H1 (cell line): ENCODE results near the gene ZSCAN18. TPM values are rescaled to one million over a fixed set of nuclear protein-coding genes. Genes with fewer than 3 reads are reported as not detected.

ENCODE experiments used
- CBX8 ChIP-seq: fragments of 300-800, 300-1000 bp; sonication (generic); IDR thresholded peaks from 2 replicates; pipeline ENCODE4 v1.7.1; 2016; ENCODE audit warnings: low read depth, low read length, borderline replicate concordance
- CHD1 ChIP-seq: IDR thresholded peaks from 2 replicates; pipeline ENCODE4 v1.6.1; 2012; ENCODE audit warnings: low read depth, low read length, improper control_type of control experiment
- CHD7 ChIP-seq: fragments of 300-600 bp; sonication (generic); IDR thresholded peaks from 2 replicates; pipeline ENCODE4 v1.7.1; 2012; ENCODE audit warnings: low read length, moderate library complexity, mild to moderate bottlenecking, inconsistent platforms; ENCODE audit not compliant: insufficient replicate concordance
- NANOG ChIP-seq: IDR thresholded peaks from 2 replicates; pipeline ENCODE4 v1.6.1; 2011; ENCODE audit warnings: low read length, low read depth, mild to moderate bottlenecking, inconsistent platforms; ENCODE audit not compliant: insufficient read depth, poor library complexity, severe bottlenecking
- NRF1 ChIP-seq: IDR thresholded peaks from 2 replicates; pipeline ENCODE4 v1.6.1; 2011; ENCODE audit warnings: mild to moderate bottlenecking, low read depth, low read length, improper control_type of control experiment
- POU5F1 ChIP-seq: IDR thresholded peaks from 2 replicates; pipeline ENCODE4 v1.6.1; 2011; ENCODE audit warnings: low read depth, mild to moderate bottlenecking, low read length, moderate library complexity
- RBBP5 ChIP-seq: IDR thresholded peaks from 2 replicates; pipeline ENCODE4 v1.7.1; 2012; ENCODE audit warnings: low read depth, mild to moderate bottlenecking, inconsistent platforms, low read length, moderate library complexity, borderline replicate concordance
- TBP ChIP-seq: IDR thresholded peaks from 2 replicates; pipeline ENCODE4 v1.6.1; 2011; ENCODE audit warnings: low read depth, low read length, improper control_type of control experiment
- YY1 ChIP-seq: IDR thresholded peaks from 2 replicates; pipeline ENCODE4 v1.6.1; 2011; ENCODE audit warnings: low read depth, mild to moderate bottlenecking, low read length
- ZNF274 ChIP-seq: IDR thresholded peaks from 2 replicates; pipeline ENCODE4 v1.7.0; 2012; ENCODE audit warnings: low read length, borderline replicate concordance; ENCODE audit errors: extremely low read depth
- polyA plus RNA-seq, 7 experiments: library from polyadenylated mRNA; depleted of rRNA in 3 of 7; stranded (reverse) in 5 of 7; unstranded in 2 of 7; fragments of >200 nt in 5 of 7; fragments of 200-250 nt in 2 of 7; gene quantifications; 1 replicate in 5 of 7; 2 replicates in 1 of 7; 4 replicates in 1 of 7; pipeline versions ENCODE4 v1.2.1 to v1.2.3, GENCODE V29; 2011 to 2013; ENCODE audit warnings: missing spikeins in 2 of 7, mixed read lengths in 2 of 7
- total RNA-seq: library from RNA; stranded (reverse); fragmentation: NEBNext Ultra II Directional; extraction: Animal tissue kit (Norgen Biotek cat#: 25700); gene quantifications from 2 replicates; pipeline ENCODE4 v1.2.1, GENCODE V29; 2021

The ZSCAN18 gene
- total and polyA plus RNA-seq, 2 of the 8 experiments (the other 6 are each of a cell fraction or from before 2014, with no cell fraction given), result 37.0 to 41.4 TPM

- TF ChIP-seq CHD7 (no peak), YY1 (no peak), NANOG (no peak), TBP (no peak), NRF1 (no peak), CHD1 (no peak), ZNF274 (no peak), RBBP5 (no peak), CBX8 (no peak), POU5F1 (no peak)
Measured at GRCh38 chr19:58129284-58129683, 31.3 kb upstream of the ZSCAN18 start (continued).
